ENCODE measurements around the gene MKS1. TPM values are rescaled to one million over a fixed set of nuclear protein-coding genes. Genes with fewer than 3 reads are reported as not detected.

MKS1 gene
- total RNA-seq, 2 donors from 2014 or later: 12.5 to 15.0 TPM

DNA sequence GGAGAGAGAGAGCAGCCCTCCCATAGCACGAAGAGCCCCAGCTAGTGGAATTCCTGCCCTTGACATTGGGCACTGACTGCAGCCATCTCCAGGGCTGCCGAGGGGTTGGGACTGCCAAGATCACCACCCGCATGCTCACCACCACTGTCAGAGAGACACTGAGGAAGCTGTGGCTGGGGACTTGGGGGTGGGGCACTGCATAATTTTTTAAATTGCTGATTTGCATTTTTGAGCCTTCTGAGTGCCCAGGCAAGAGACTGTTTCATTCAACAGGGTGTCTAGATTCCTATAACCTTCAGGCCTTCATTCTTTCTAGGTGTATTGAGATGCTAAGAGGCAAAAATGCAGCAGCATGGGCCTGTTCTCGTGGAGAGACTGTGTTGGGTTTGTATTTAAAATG lies 35.5 kb downstream of the MKS1 start:
- intact Hi-C loops (cut with DNase I, micrococcal nuclease): no loop called here
- DNase-seq (no peak), ATAC-seq (no peak)

GRCh38 chr17:58181796-58182195 lies 37.3 kb downstream of the MKS1 start:
- ATAC-seq: no peak
- DNase-seq: no peak

DNA sequence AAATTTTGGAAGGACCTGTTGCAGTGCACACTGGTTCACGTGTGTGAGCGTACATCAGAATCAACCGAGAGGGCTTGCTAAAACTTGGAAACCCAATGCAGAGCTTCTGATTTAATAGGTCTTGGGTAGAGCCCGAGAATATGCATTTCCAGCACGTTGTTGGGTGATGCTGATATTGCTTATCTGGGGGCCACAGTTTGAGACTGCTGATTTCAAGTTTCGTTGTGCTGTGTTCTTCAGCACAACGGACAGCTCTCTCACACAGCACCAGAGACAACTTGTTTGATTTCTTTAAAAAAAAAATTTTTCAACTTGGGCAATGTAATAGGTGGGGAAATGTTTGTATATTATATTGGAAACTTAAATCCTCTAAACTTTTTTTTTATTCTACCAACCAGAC lies 42.9 kb downstream of the MKS1 start:
- ATAC-seq: no peak
- DNase-seq: no peak
- intact Hi-C loops (cut with DNase I, micrococcal nuclease): no loop called here

More at GRCh38 chr17:58181796-58182195, 37.3 kb downstream of the MKS1 start:
- intact Hi-C loops (cut with DNase I, micrococcal nuclease): no loop called here

DNA sequence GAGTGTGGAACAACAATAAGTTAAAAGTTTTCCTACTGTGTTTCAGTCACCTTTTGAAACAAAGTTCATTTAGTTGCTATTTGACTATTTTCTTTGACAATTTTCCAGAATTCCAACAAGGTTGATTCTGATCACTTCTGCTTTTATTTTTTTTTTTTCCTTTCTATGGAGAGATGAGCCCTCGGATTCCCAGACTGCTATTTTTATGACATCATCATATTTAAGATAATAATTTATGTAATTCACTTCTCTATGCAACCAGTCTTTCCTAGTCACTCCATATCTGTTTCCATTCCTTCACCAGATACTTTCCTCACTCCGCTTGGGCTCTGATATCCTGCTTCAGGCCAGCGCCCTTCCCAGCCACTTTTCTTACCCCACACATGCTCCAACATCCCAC lies 44.2 kb downstream of the MKS1 start:
- ATAC-seq (no peak), DNase-seq (no peak)
- intact Hi-C loops (cut with DNase I, micrococcal nuclease): no loop called here

- ATAC-seq (peak; percentile 48), DNase-seq (no peak)
- intact Hi-C loops (cut with DNase I, micrococcal nuclease): no loop called here
Measured at GRCh38 chr17:58172369-58173071, 46.5 kb downstream of the MKS1 start.

DNA sequence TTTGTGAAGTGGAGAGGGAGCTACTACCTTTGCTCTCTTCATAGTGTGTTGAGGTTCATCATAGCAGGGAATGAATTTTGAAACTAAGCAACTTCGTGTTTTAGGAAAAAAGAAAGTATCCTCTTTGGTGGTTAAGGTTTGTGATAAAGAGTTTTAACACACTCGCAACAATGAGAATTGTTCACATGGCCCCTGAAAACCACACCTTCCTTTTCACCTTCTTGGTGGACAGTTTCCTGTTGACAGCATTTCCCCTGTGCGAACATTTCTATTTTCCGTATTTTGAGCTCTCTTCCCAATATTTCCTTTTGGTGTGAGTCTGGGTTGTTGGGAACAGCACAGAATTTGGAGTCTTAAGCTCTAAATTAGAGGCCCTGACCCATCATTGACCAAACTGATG lies 48.4 kb downstream of the MKS1 start:
- intact Hi-C loops (cut with DNase I, micrococcal nuclease): no loop called here
- DNase-seq (no peak), ATAC-seq (no peak)

- ATAC-seq: no peak
- no peak for DNase-seq
- intact Hi-C loops (cut with DNase I, micrococcal nuclease): no loop called here
Measured at GRCh38 chr17:58166682-58167081, 52.4 kb downstream of the MKS1 start, which contains the start of gene OR4D2. Gene OR4D2, plus strand, starts transcription at chr17:58166982. Its CDS starts 2,674 bp downstream, at chr17:58169656.

GRCh38 chr17:58165981-58166380 lies 53.1 kb downstream of the MKS1 start:
- intact Hi-C loops (cut with DNase I, micrococcal nuclease): no loop called here
- no peak for ATAC-seq
- DNase-seq: no peak

GRCh38 chr17:58161566-58161965 lies 57.5 kb downstream of the MKS1 start:
- DNase-seq: no peak
- intact Hi-C loops (cut with DNase I, micrococcal nuclease): no loop called here
- ATAC-seq: no peak

DNA sequence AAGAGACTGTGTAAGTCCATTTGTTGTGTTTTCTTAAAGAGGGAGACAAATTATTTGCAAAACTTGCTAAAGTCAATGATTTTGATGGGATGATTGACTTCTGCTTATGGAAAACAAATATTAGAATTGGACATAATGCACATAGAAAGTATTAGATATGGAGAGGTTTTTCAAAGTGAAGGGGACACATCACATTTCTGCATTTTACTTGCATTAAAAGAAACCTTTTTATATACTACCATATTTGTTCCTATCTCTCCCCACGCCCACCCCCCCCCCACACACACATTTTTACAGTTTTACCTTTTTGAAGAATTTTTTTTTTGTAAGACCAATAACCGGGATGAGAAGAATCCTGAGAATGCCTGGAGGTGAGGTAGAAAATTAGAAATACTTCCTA lies 60.9 kb downstream of the MKS1 start:
- DNase-seq: no peak
- intact Hi-C loops (cut with DNase I, micrococcal nuclease): no loop called here
- no peak for ATAC-seq

- DNase-seq: peak in 1 of 2 donors; percentile 13
- intact Hi-C loops (cut with DNase I, micrococcal nuclease): no loop called here
- ATAC-seq: no peak
Measured at GRCh38 chr17:58156839-58157803, 61.9 kb downstream of the MKS1 start.

Other genes with a start within 250 kb of the MKS1 start
- gene VEZF1, start 231.0 kb downstream of the MKS1 start, total RNA-seq: 10 to 100 TPM; 38.9 to 53.3 TPM
- gene SRSF1, start 212.0 kb downstream of the MKS1 start, total RNA-seq: 100 to 1,000 TPM; 148 to 159 TPM
- 10 to 100 TPM; 35.0 to 35.9 TPM for gene DYNLL2, start 135.8 kb downstream of the MKS1 start, total RNA-seq
- not detected for gene OR4D1, start 70.9 kb downstream of the MKS1 start, total RNA-seq
- gene OR4D2, start 52.3 kb downstream of the MKS1 start, total RNA-seq: not detected
- not detected for gene EPX, start 26.5 kb downstream of the MKS1 start, total RNA-seq
- gene LPO, start 19.3 kb upstream of the MKS1 start, total RNA-seq: not detected
- under 1 TPM in 1 of 2 donors, not detected in 1; 0.45 TPM for gene MPO, start 61.7 kb upstream of the MKS1 start, total RNA-seq
- 1 to 10 TPM; 6.1 to 7.9 TPM for gene TSPOAP1, start 109.5 kb upstream of the MKS1 start, total RNA-seq
- gene SUPT4H1, start 132.9 kb upstream of the MKS1 start, total RNA-seq: 10 to 100 TPM; 58.1 to 63.0 TPM
- gene RNF43, start 198.3 kb upstream of the MKS1 start, total RNA-seq: 10 to 100 TPM; 37.3 to 50.5 TPM

Measured in left colon (tissue), 2 donors.